KOPT-K1 (cell line): ENCODE measurements around the gene ZFP36L1.

ENCODE experiments used
- H3K27ac ChIP-seq: fragments of 200-600 bp; sonication (generic); 2 replicates; pipeline ENCODE4 v1.5.1; 2016; ENCODE audit warnings: antibody characterized with exemption, mild to moderate bottlenecking, low read depth, low read length; ENCODE audit not compliant: poor library complexity, severe bottlenecking
- H3K36me3 ChIP-seq: fragments of 200-600 bp; sonication (generic); 2 replicates; pipeline ENCODE4 v1.5.1; 2017; ENCODE audit warnings: antibody characterized with exemption, mild to moderate bottlenecking, low read length, moderate library complexity; ENCODE audit not compliant: insufficient read depth
- H3K9me3 ChIP-seq: fragments of 200-600 bp; sonication (generic); 2 replicates; pipeline ENCODE4 v1.5.1; 2017; ENCODE audit warnings: antibody characterized with exemption, low read length, mild to moderate bottlenecking; ENCODE audit not compliant: insufficient read depth, poor library complexity, severe bottlenecking

Gene ZFP36L1

GRCh38 chr14:68809524-68809923 lies 16.7 kb upstream of the ZFP36L1 start:
- H3K27ac ChIP-seq: no peak overlapping the region
- no peaks in the 10 kb centered on the region for H3K36me3 ChIP-seq
- H3K9me3 ChIP-seq: peaks cover 7% of the 10 kb centered on the region

GRCh38 chr14:68808696-68809480 lies 16.0 kb upstream of the ZFP36L1 start:
- Histone ChIP-seq H3K9me3 (peaks cover 7% of the 10 kb centered on the region), H3K27ac (no peak overlapping the region), H3K36me3 (no peaks in the 10 kb centered on the region)

GRCh38 chr14:68807987-68808386 lies 15.1 kb upstream of the ZFP36L1 start:
- no peak overlapping the region for H3K27ac ChIP-seq
- H3K36me3 ChIP-seq: no peaks in the 10 kb centered on the region
- H3K9me3 ChIP-seq: peaks cover 7% of the 10 kb centered on the region

- peaks cover 11% of the 10 kb centered on the region for H3K9me3 ChIP-seq
- H3K27ac ChIP-seq: peak overlapping the region; percentile 33
- no peaks in the 10 kb centered on the region for H3K36me3 ChIP-seq
Observed at GRCh38 chr14:68807148-68807600, 14.3 kb upstream of the ZFP36L1 start.

GRCh38 chr14:68806526-68807147 lies 13.8 kb upstream of the ZFP36L1 start:
- H3K27ac ChIP-seq: peak overlapping the region; percentile 33
- no peaks in the 10 kb centered on the region for H3K36me3 ChIP-seq

GRCh38 chr14:68805414-68805813 lies 12.5 kb upstream of the ZFP36L1 start:
- no peak overlapping the region for H3K27ac ChIP-seq
- H3K9me3 ChIP-seq: peaks cover 23% of the 10 kb centered on the region
- H3K36me3 ChIP-seq: no peaks in the 10 kb centered on the region

More at GRCh38 chr14:68806526-68807147, 13.8 kb upstream of the ZFP36L1 start:
- H3K9me3 ChIP-seq: peaks cover 16% of the 10 kb centered on the region

- no peak overlapping the region for H3K27ac ChIP-seq
- H3K36me3 ChIP-seq: no peaks in the 10 kb centered on the region
Observed at GRCh38 chr14:68801631-68802030, 8.8 kb upstream of the ZFP36L1 start.

GRCh38 chr14:68800953-68801352 lies 8.1 kb upstream of the ZFP36L1 start:
- Histone ChIP-seq H3K36me3 (no peaks in the 10 kb centered on the region), H3K27ac (no peak overlapping the region), H3K9me3 (peaks cover 23% of the 10 kb centered on the region)

More at GRCh38 chr14:68801631-68802030, 8.8 kb upstream of the ZFP36L1 start:
- H3K9me3 ChIP-seq: peaks cover 23% of the 10 kb centered on the region

GRCh38 chr14:68800390-68800789 lies 7.5 kb upstream of the ZFP36L1 start:
- Histone ChIP-seq H3K27ac (no peak overlapping the region), H3K9me3 (peaks cover 23% of the 10 kb centered on the region)

GRCh38 chr14:68798621-68799020 lies 5.8 kb upstream of the ZFP36L1 start:
- H3K36me3 ChIP-seq: no peaks in the 10 kb centered on the region
- no peak overlapping the region for H3K27ac ChIP-seq
- H3K9me3 ChIP-seq: peaks cover 16% of the 10 kb centered on the region

More at GRCh38 chr14:68800390-68800789, 7.5 kb upstream of the ZFP36L1 start:
- H3K36me3 ChIP-seq: no peaks in the 10 kb centered on the region

GRCh38 chr14:68797121-68797670 lies 4.3 kb upstream of the ZFP36L1 start:
- Histone ChIP-seq H3K36me3 (no peaks in the 10 kb centered on the region), H3K9me3 (peaks cover 13% of the 10 kb centered on the region), H3K27ac (no peak overlapping the region)

- H3K36me3 ChIP-seq: no peaks in the 10 kb centered on the region
- peaks cover 6% of the 10 kb centered on the region for H3K9me3 ChIP-seq
- H3K27ac ChIP-seq: peak overlapping the region; percentile 87
Observed at GRCh38 chr14:68796418-68797101, 3.7 kb upstream of the ZFP36L1 start.

GRCh38 chr14:68795597-68796417 lies 2.9 kb upstream of the ZFP36L1 start:
- Histone ChIP-seq H3K36me3 (no peaks in the 10 kb centered on the region), H3K27ac (peak overlapping the region; percentile 87), H3K9me3 (no peaks in the 10 kb centered on the region)

- no peaks in the 10 kb centered on the region for H3K9me3 ChIP-seq
- H3K36me3 ChIP-seq: peaks cover 3% of the 10 kb centered on the region; the same call in 1 of the 2 replicates
- H3K27ac ChIP-seq: peak overlapping the region; percentile 87
Observed at GRCh38 chr14:68794851-68795596, 2.2 kb upstream of the ZFP36L1 start.
